SK-N-SH (cell line): ENCODE results near the gene SMIM28. TPM values are rescaled to one million over a fixed set of nuclear protein-coding genes. Genes with fewer than 3 reads are reported as not detected.

ENCODE experiments used
- CTCF ChIA-PET: fragments of 300-600, 350-600 bp; formaldehyde crosslinking; extraction: SDS; loops from one replicate; lab custom pipeline; 2021; lab: Yijun Ruan, JAX
- POLR2A ChIA-PET: fragments of 350-600 bp; sonication (Branson Sonifier 250); formaldehyde crosslinking; extraction: SDS; loops from one replicate; lab custom pipeline; 2020; ENCODE audit warnings: antibody characterized with exemption, inconsistent platforms; lab: Yijun Ruan, JAX
- DNase-seq: peaks from one replicate; pipeline ENCODE4 v3.0.0; 2012
- H2AFZ ChIP-seq: fragments of 200-600 bp; sonication (generic); 2 replicates; pipeline ENCODE4 v1.8.1; 2016; ENCODE audit warnings: antibody characterized with exemption, mild to moderate bottlenecking, low read depth
- H3F3A ChIP-seq: fragments of 200-600 bp; sonication (generic); replicated peaks from 2 replicates; pipeline ENCODE3; 2016; ENCODE audit warnings: antibody characterized with exemption, mild to moderate bottlenecking; ENCODE audit not compliant: insufficient read depth
- H3K27ac ChIP-seq, 2 experiments: fragments of 200-500 bp in 1 of 2; fragments of 200-600 bp in 1 of 2; sonication (Bioruptor generic) in 1 of 2; sonication (generic), shearing (Covaris generic) in 1 of 2; 2 replicates each; pipeline versions ENCODE4 v1.5.1 to v1.6.1; 2014 to 2016; ENCODE audit warnings: low read depth in 2 of 2, inconsistent platforms in 1 of 2, low read length in 1 of 2, mild to moderate bottlenecking in 1 of 2, mixed read lengths in 1 of 2
- H3K27me3 ChIP-seq: fragments of 200-600 bp; sonication (generic), shearing (Covaris generic); 2 replicates; pipeline ENCODE4 v1.6.1; 2016; ENCODE audit warnings: mixed run types; ENCODE audit not compliant: insufficient read depth
- H3K36me3 ChIP-seq, 2 experiments: fragments of 200-500 bp in 1 of 2; fragments of 200-600 bp in 1 of 2; sonication (Bioruptor generic) in 1 of 2; sonication (generic) in 1 of 2; replicated peaks in 1 of 2; 2 replicates each; pipeline versions ENCODE3 to v1.5.1; 2014 to 2016; ENCODE audit warnings: low read length in 1 of 2, mild to moderate bottlenecking in 1 of 2; ENCODE audit not compliant: insufficient read depth in 2 of 2, control insufficient read depth in 1 of 2
- H3K4me1 ChIP-seq, 2 experiments: fragments of 200-500 bp in 1 of 2; fragments of 200-600 bp in 1 of 2; sonication (Bioruptor generic) in 1 of 2; sonication (generic), shearing (Covaris generic) in 1 of 2; 2 replicates each; pipeline versions ENCODE4 v1.5.1 to v1.6.1; 2014 to 2016; ENCODE audit warnings: low read depth in 1 of 2, low read length in 1 of 2, mixed run types in 1 of 2; ENCODE audit not compliant: insufficient read depth in 2 of 2, control insufficient read depth in 1 of 2
- H3K4me2 ChIP-seq: fragments of 200-600 bp; sonication (generic), shearing (Covaris generic); 2 replicates; pipeline ENCODE4 v1.6.1; 2017; ENCODE audit warnings: mixed run types
- H3K4me3 ChIP-seq, 2 experiments: fragments of 200-500 bp in 1 of 2; fragments of 200-600 bp in 1 of 2; sonication (Bioruptor generic) in 1 of 2; sonication (generic), shearing (Covaris generic) in 1 of 2; 2 replicates each; pipeline versions ENCODE4 v1.5.1 to v1.8.1; 2014 to 2016; ENCODE audit warnings: low read depth in 2 of 2, inconsistent platforms in 1 of 2, low read length in 1 of 2, mild to moderate bottlenecking in 1 of 2, mixed read lengths in 1 of 2, moderate library complexity in 1 of 2
- H3K79me2 ChIP-seq: fragments of 200-600 bp; sonication (generic); 2 replicates; pipeline ENCODE4 v1.8.1; 2017; ENCODE audit warnings: mild to moderate bottlenecking; ENCODE audit not compliant: insufficient read depth
- H3K9ac ChIP-seq: fragments of 200-600 bp; sonication (generic); 2 replicates; pipeline ENCODE4 v1.6.1; 2017; ENCODE audit warnings: mixed run types
- H3K9me2 ChIP-seq: fragments of 200-600 bp; sonication (generic); 2 replicates; pipeline ENCODE4 v1.6.1; 2017; ENCODE audit warnings: mixed run types
- H3K9me3 ChIP-seq: fragments of 200-600 bp; sonication (generic); 2 replicates; pipeline ENCODE4 v1.6.1; 2017; ENCODE audit warnings: mixed run types, mild to moderate bottlenecking, moderate library complexity
- H4K20me1 ChIP-seq: fragments of 200-600 bp; sonication (generic); 2 replicates; pipeline ENCODE4 v1.6.1; 2017; ENCODE audit warnings: mild to moderate bottlenecking, mixed run types; ENCODE audit not compliant: insufficient read depth
- FOSL2 ChIP-seq: IDR thresholded peaks from 2 replicates; pipeline ENCODE4 v1.4.0; 2012; ENCODE audit warnings: low read depth, mild to moderate bottlenecking, moderate library complexity, borderline replicate concordance
- GABPA ChIP-seq: IDR thresholded peaks from 2 replicates; pipeline ENCODE4 v1.4.0; 2012; ENCODE audit warnings: low read depth, mild to moderate bottlenecking
- NFIC ChIP-seq: IDR thresholded peaks from 2 replicates; pipeline ENCODE4 v1.4.0; 2012; ENCODE audit warnings: borderline replicate concordance
- RAD21 ChIP-seq: IDR thresholded peaks from 2 replicates; pipeline ENCODE4 v1.6.1; 2012; ENCODE audit warnings: mild to moderate bottlenecking, low read length
- RXRA ChIP-seq: IDR thresholded peaks from 2 replicates; pipeline ENCODE4 v1.4.0; 2012; ENCODE audit warnings: low read depth, mild to moderate bottlenecking, borderline replicate concordance
- TAF1 ChIP-seq: IDR thresholded peaks from 2 replicates; pipeline ENCODE4 v1.6.1; 2012; ENCODE audit warnings: low read depth, mild to moderate bottlenecking, low read length, moderate library complexity, borderline replicate concordance
- TCF12 ChIP-seq: IDR thresholded peaks from 2 replicates; pipeline ENCODE4 v1.4.0; 2012
- WGBS: methylation state at CpG from one replicate; pipeline ENCODE4 v1.1.6; 2017; ENCODE audit warnings: low lambda C conversion rate; 5-methylcytosine and 5-hydroxymethylcytosine counted together
- polyA plus RNA-seq, 3 experiments: library from polyadenylated mRNA; depleted of rRNA; stranded (reverse); fragments of >200 nt; gene quantifications; 2 replicates each; pipeline ENCODE4 v1.2.3, GENCODE V29; 2012
- TF ChIP-seq, protein P1 (sequence below): IDR thresholded peaks from 2 replicates; pipeline ENCODE4 v1.6.1; 2012; ENCODE audit warnings: mild to moderate bottlenecking, low read depth, low read length, moderate library complexity
- TF ChIP-seq, protein P2 (sequence below): IDR thresholded peaks from 2 replicates; pipeline ENCODE4; 2012
- TF ChIP-seq, protein P3 (sequence below): IDR thresholded peaks from 2 replicates; pipeline ENCODE4 v1.4.0; 2012; ENCODE audit warnings: low read depth
- TF ChIP-seq, protein P4 (sequence below): IDR thresholded peaks from 2 replicates; pipeline ENCODE4 v1.4.0; 2012; ENCODE audit warnings: low read depth, borderline replicate concordance

Gene SMIM28
- polyA plus RNA-seq, 1 of the 3 experiments (the other 2 are of a cell fraction): not detected

DNA sequence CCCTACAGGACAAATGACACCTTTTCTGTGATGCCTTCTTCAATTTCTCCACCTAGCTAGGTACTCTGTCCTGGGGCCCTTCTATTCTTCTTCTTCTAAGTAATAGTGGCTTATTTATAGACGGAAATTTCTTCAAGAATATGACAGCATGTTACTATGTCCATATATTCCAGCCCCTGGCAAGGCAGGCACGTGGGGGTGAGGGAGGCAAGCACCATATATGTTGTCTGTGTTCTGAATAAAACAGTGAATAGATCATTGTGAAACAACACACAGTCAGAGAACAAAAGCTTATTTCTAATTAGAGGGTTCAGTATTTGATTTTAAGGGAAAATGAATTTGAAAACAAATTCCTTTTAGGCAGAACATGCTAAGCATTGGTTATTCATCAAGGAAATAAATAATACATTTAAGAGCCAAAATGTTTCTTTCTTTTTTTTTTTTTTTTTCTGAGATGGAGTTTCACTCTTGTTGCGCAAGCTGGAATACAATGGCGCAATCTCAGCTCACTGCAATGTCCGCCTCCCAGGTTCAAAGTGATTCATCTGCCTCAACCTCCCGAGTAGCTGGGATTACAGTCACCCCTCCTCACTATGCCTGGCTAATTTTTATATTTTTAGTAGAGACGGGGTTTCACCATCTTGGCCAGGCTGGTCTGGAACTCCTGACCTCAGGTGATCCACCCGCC is 32.5 kb downstream of the SMIM28 start:
- Histone ChIP-seq H4K20me1 (0 out of 2 replicates have a peak, but pooled peaks cover 3% of the 10 kb centered on the region), H3K27ac (no peak overlapping the region), H3K9me2 (no peaks in the 10 kb centered on the region), H3K27me3 (no peaks in the 10 kb centered on the region), H3K4me3 (no peak overlapping the region), H3K9me3 (no peaks in the 10 kb centered on the region), H3K4me1 (no peaks in the 10 kb centered on the region), H3K9ac (no peak overlapping the region), H3K79me2 (no peaks in the 10 kb centered on the region), H3K4me2 (no peak overlapping the region), H3F3A (peaks cover 8% of the 10 kb centered on the region), H3K36me3 (peaks cover 2 to 19% of the 10 kb centered on the region in 2 experiments), H2AFZ (no peak overlapping the region)
- POLR2A ChIA-PET: no interaction called here
- TF ChIP-seq, protein P1, sequence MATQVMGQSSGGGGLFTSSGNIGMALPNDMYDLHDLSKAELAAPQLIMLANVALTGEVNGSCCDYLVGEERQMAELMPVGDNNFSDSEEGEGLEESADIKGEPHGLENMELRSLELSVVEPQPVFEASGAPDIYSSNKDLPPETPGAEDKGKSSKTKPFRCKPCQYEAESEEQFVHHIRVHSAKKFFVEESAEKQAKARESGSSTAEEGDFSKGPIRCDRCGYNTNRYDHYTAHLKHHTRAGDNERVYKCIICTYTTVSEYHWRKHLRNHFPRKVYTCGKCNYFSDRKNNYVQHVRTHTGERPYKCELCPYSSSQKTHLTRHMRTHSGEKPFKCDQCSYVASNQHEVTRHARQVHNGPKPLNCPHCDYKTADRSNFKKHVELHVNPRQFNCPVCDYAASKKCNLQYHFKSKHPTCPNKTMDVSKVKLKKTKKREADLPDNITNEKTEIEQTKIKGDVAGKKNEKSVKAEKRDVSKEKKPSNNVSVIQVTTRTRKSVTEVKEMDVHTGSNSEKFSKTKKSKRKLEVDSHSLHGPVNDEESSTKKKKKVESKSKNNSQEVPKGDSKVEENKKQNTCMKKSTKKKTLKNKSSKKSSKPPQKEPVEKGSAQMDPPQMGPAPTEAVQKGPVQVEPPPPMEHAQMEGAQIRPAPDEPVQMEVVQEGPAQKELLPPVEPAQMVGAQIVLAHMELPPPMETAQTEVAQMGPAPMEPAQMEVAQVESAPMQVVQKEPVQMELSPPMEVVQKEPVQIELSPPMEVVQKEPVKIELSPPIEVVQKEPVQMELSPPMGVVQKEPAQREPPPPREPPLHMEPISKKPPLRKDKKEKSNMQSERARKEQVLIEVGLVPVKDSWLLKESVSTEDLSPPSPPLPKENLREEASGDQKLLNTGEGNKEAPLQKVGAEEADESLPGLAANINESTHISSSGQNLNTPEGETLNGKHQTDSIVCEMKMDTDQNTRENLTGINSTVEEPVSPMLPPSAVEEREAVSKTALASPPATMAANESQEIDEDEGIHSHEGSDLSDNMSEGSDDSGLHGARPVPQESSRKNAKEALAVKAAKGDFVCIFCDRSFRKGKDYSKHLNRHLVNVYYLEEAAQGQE: no peak
- TF ChIP-seq, protein P2, sequence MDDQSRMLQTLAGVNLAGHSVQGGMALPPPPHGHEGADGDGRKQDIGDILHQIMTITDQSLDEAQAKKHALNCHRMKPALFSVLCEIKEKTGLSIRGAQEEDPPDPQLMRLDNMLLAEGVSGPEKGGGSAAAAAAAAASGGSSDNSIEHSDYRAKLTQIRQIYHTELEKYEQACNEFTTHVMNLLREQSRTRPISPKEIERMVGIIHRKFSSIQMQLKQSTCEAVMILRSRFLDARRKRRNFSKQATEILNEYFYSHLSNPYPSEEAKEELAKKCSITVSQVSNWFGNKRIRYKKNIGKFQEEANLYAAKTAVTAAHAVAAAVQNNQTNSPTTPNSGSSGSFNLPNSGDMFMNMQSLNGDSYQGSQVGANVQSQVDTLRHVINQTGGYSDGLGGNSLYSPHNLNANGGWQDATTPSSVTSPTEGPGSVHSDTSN: no peak
- TF ChIP-seq TAF1: no peak
- no peak for TF ChIP-seq TCF12
- no peak for TF ChIP-seq RXRA
- TF ChIP-seq FOSL2: no peak
- TF ChIP-seq GABPA: no peak
- no peak for TF ChIP-seq RAD21
- TF ChIP-seq NFIC: no peak
- TF ChIP-seq, protein P3, sequence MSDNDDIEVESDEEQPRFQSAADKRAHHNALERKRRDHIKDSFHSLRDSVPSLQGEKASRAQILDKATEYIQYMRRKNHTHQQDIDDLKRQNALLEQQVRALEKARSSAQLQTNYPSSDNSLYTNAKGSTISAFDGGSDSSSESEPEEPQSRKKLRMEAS: no peak
- TF ChIP-seq, protein P4, sequence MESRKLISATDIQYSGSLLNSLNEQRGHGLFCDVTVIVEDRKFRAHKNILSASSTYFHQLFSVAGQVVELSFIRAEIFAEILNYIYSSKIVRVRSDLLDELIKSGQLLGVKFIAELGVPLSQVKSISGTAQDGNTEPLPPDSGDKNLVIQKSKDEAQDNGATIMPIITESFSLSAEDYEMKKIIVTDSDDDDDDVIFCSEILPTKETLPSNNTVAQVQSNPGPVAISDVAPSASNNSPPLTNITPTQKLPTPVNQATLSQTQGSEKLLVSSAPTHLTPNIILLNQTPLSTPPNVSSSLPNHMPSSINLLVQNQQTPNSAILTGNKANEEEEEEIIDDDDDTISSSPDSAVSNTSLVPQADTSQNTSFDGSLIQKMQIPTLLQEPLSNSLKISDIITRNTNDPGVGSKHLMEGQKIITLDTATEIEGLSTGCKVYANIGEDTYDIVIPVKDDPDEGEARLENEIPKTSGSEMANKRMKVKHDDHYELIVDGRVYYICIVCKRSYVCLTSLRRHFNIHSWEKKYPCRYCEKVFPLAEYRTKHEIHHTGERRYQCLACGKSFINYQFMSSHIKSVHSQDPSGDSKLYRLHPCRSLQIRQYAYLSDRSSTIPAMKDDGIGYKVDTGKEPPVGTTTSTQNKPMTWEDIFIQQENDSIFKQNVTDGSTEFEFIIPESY: no peak
- DNase-seq: no peak
- WGBS: 96% methylated on average over 8 of the region's 8 CpGs
- CTCF ChIA-PET: no interaction called here
